IMR-90 (cell line): ENCODE measurements around the gene NUAK1.

ENCODE experiments used
- CTCF ChIP-seq: conservative IDR thresholded peaks from 2 replicates; pipeline ENCODE4 v1.5.1; 2012; ENCODE audit warnings: mild to moderate bottlenecking, low read depth, low read length, improper control_type of control experiment
- FOS ChIP-seq: fragments of 150-350 bp; IDR thresholded peaks from 2 replicates; pipeline ENCODE4 v1.6.1; 2016; ENCODE audit warnings: low read depth, low read length
- POLR2A ChIP-seq: IDR thresholded peaks from 2 replicates; pipeline ENCODE4 v1.6.1; 2012; ENCODE audit warnings: mild to moderate bottlenecking, low read depth, low read length
- RAD21 ChIP-seq: IDR thresholded peaks from 2 replicates; pipeline ENCODE4 v1.6.1; 2012; ENCODE audit warnings: low read length, improper control_type of control experiment

DNA sequence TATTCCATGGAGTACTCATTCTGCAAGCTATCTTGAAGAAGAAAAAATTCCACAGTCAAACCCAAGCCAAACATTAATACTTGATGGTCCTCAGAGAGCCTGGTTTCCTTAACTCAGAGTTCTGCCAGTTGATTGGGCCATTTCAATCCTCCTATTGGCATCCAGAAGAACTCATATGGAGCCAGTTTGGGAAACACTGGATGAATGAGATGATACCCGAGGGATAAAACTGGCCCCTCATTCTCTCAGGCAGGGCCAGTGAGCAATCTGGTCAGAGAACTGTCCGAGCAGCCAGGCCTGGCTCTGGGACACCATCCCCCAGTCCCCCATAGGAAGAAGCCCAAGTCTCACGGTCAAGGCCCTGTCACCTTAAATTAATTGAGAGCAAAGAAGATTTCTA, 48.8 kb downstream of the NUAK1 start:
- TF ChIP-seq RAD21 (no peak), CTCF (no peak), POLR2A (no peak), FOS (no peak)
